ENCODE results near the gene UFSP1. TPM values are rescaled to one million over a fixed set of nuclear protein-coding genes. Genes with fewer than 3 reads are reported as not detected.

Gene UFSP1
- total RNA-seq, 1 donor from 2014 or later = 2.4 TPM

DNA sequence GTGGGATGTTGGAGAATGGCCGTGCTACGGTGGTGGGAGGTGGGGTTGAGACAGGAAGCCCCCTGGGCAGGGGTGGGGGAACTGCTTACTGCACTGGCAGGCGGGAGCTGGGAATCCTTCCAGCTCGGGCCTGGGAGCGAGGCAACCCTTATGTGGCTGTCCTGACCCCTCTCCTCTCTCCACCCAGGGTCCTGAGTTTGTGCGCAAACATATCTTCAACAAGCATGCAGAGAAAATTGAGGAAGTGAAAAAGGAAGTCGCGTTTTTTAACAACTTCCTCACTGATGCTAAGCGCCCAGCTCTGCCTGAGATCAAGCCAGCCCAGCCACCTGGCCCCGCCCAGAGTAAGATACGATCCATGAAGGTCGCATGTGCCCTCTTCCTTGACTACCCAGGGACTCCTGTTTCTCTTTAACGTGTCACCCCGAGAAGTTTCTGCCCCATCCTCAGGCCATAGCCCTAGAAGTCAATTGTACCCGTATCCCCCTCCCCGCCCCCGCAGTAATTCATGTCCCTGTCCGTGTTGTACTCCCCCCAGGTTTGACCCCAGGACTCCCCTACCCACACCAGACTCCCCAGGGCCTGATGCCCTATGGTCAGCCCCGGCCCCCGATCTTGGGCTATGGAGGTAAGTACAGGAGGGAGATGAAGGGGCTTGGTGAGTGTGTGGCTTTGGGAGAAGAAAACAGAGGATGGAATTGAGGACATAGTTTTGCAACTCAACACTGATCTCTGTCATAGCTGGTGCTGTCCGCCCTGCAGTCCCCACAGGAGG, 1.8 kb downstream of the UFSP1 start:
- H3K27ac ChIP-seq (replicated peaks) = peak overlapping the region; percentile 36
- no peak for DNase-seq
- TF ChIP-seq CTCF (IDR thresholded peaks at IDR 0.05; ENCODE audit: borderline replicate concordance) = no peak

DNA sequence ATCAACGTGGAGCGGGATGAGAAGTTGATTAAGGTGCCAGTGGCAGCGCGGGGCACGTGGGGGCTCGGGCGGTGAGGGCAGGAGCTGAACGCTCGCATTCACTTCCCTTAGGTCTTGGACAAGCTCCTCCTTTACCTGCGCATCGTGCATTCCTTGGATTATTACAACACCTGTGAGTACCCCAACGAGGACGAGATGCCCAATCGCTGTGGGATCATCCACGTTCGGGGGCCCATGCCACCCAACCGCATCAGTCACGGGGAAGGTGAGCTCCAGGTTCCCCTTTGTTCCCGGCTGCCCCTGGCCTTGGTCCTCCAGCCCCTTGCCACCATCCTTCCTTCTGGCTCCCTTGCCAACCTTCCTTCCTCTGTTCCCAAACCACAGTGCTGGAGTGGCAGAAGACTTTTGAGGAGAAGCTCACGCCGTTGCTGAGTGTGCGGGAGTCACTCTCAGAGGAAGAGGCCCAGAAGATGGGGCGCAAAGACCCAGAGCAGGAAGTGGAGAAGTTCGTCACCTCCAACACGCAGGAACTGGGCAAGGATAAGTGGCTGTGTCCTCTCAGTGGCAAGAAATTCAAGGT, 2.5 kb downstream of the UFSP1 start:
- H3K36me3 ChIP-seq = peaks cover 67% of the 10 kb centered on the region
- no peak for DNase-seq

More for the DNA sequence above, 1.8 kb downstream of the UFSP1 start:
- Histone ChIP-seq H3K4me3 (peak overlapping the region; percentile 80), H3K9me3 (replicated peaks) (no peaks in the 10 kb centered on the region), H3K4me1 (peaks cover 42% of the 10 kb centered on the region), H3K27me3 (ENCODE audit: low read depth) (peaks cover 5% of the 10 kb centered on the region), H3K36me3 (peaks cover 61% of the 10 kb centered on the region)
- intact Hi-C loops (cut with micrococcal nuclease) = no loop called here

DNA sequence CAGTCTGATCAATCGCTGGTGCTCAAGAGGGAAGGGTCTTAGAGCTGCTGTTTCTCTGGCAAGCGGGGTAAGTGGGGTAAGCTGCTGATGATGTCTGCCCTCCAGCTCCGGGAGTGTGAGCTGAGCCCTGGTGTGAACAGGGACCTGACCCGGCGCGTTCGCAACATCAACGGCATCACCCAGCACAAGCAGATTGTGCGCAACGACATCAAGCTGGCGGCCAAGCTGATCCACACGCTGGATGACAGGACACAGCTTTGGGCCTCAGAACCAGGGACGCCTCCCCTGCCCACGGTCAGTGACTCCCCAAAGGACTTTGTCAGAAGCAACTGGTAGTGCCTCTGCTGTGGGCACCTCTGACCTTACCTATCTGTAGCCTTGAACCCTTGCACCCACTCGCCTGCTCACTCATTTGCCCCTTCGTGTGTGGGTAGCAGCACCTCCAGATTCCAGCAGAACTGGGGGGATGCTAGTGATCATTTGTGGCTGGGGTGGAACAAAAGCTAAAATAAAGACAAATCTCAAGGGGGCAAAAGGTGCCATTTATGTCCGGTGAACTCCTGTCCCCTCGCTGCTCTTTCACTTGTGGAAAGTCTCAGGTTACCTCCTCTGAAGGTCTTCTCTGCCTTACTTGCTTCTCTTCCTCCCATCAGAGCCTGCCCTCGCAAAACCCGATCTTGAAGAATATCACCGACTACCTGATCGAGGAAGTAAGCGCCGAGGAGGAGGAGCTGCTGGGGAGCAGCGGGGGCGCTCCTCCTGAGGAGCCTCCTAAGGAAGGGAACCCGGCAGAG, 3.2 kb downstream of the UFSP1 start:
- Histone ChIP-seq H3K27ac (replicated peaks) (no peak overlapping the region), H3K9me3 (replicated peaks) (no peaks in the 10 kb centered on the region), H3K27me3 (ENCODE audit: low read depth) (no peaks in the 10 kb centered on the region), H3K4me3 (no peak overlapping the region), H3K4me1 (peaks cover 41% of the 10 kb centered on the region), H3K36me3 (peaks cover 74% of the 10 kb centered on the region)
- DNase-seq = no peak
- intact Hi-C loops (cut with micrococcal nuclease) = no loop called here
- no peak for TF ChIP-seq CTCF (IDR thresholded peaks at IDR 0.05; ENCODE audit: borderline replicate concordance)

More for the DNA sequence above, 2.5 kb downstream of the UFSP1 start:
- H3K4me1 ChIP-seq = peaks cover 42% of the 10 kb centered on the region
- H3K27ac ChIP-seq (replicated peaks) = peak overlapping the region; percentile 36
- peaks cover under 1% of the 10 kb centered on the region for H3K27me3 ChIP-seq (ENCODE audit: low read depth)
- intact Hi-C loops (cut with micrococcal nuclease) = no loop called here
- no peak overlapping the region for H3K4me3 ChIP-seq
- no peaks in the 10 kb centered on the region for H3K9me3 ChIP-seq (replicated peaks)
- no peak for TF ChIP-seq CTCF (IDR thresholded peaks at IDR 0.05; ENCODE audit: borderline replicate concordance)

DNA sequence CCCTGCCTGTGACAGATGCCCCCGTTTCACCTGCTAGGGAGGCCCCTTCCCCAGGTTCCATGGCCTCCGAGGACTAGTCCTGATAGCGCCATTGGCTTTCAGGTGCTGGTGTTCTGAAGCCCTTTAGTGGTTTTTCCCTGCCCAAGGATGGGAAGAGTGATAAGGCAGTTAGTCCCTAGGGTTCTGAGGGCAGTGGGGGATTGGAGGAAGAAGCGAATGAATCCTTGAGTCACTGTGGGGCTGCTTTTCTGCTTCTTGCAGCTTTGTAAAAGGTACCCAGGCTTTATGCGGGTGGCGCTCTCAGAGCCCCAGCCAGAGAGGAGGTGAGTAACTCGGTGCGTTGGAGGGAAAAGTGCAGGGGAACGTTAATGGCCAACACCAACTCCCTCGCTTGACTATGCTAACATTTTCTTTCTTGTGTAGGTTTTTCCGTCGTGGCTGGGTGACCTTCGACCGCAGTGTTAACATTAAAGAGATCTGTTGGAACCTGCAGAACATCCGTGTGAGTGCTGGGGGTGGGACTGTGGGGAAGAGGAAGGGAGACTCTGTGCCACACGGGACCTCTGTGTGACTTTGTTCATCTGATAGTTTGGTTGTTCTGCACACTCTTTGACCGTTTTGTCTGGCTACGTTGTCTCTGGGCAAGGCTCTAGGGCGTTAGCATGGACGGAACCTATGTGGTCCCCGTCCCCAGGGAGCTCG, 3.9 kb downstream of the UFSP1 start:
- intact Hi-C loops (cut with micrococcal nuclease) = no loop called here
- no peak for TF ChIP-seq CTCF (IDR thresholded peaks at IDR 0.05; ENCODE audit: borderline replicate concordance)
- peaks cover 81% of the 10 kb centered on the region for H3K36me3 ChIP-seq
- no peak overlapping the region for H3K27ac ChIP-seq (replicated peaks)
- no peak overlapping the region for H3K4me3 ChIP-seq
- no peak for DNase-seq
- no peaks in the 10 kb centered on the region for H3K9me3 ChIP-seq (replicated peaks)
- peaks cover 34% of the 10 kb centered on the region for H3K4me1 ChIP-seq
- no peaks in the 10 kb centered on the region for H3K27me3 ChIP-seq (ENCODE audit: low read depth)
